Ishikawa (cell line): ENCODE data around the gene ESYT1.

Experiments
- CEBPB ChIP-seq: IDR thresholded peaks from 2 replicates; pipeline ENCODE4 v1.6.1; 2012
- CREB1 ChIP-seq: IDR thresholded peaks from 2 replicates; pipeline ENCODE4 v1.6.1; 2012; ENCODE audit warnings: low read depth
- EGR1 ChIP-seq: IDR thresholded peaks from 2 replicates; pipeline ENCODE4 v1.6.1; 2012
- EP300 ChIP-seq: IDR thresholded peaks from 2 replicates; pipeline ENCODE4 v1.6.1; 2012; ENCODE audit warnings: borderline replicate concordance
- FOXM1 ChIP-seq: IDR thresholded peaks from 2 replicates; pipeline ENCODE4 v1.6.1; 2012; ENCODE audit warnings: low read depth, borderline replicate concordance
- MAX ChIP-seq: IDR thresholded peaks from 2 replicates; pipeline ENCODE4 v1.6.1; 2012
- NFIC ChIP-seq: IDR thresholded peaks from 2 replicates; pipeline ENCODE4 v1.6.1; 2012
- RAD21 ChIP-seq: IDR thresholded peaks from 2 replicates; pipeline ENCODE4 v1.6.1; 2012; ENCODE audit warnings: low read depth
- REST ChIP-seq: IDR thresholded peaks from 2 replicates; pipeline ENCODE4 v1.6.1; 2012; ENCODE audit warnings: low read depth, mild to moderate bottlenecking
- TAF1 ChIP-seq: IDR thresholded peaks from 2 replicates; pipeline ENCODE4 v1.6.1; 2012; ENCODE audit warnings: low read depth, mild to moderate bottlenecking
- TCF12 ChIP-seq: IDR thresholded peaks from 2 replicates; pipeline ENCODE4 v1.6.1; 2012; ENCODE audit warnings: low read depth
- TEAD4 ChIP-seq: IDR thresholded peaks from 2 replicates; pipeline ENCODE4 v1.6.1; 2012
- USF1 ChIP-seq: IDR thresholded peaks from 2 replicates; pipeline ENCODE4 v1.6.1; 2012
- YY1 ChIP-seq: IDR thresholded peaks from 2 replicates; pipeline ENCODE4 v1.6.1; 2012; ENCODE audit warnings: low read depth
- ZBTB7A ChIP-seq: IDR thresholded peaks from 2 replicates; pipeline ENCODE4 v1.6.1; 2012; ENCODE audit warnings: low read depth

ESYT1 gene

GRCh38 chr12:56101045-56101444 is 27.0 kb upstream of the ESYT1 start:
- TF ChIP-seq MAX (no peak), USF1 (no peak), FOXM1 (no peak), EP300 (no peak), TEAD4 (no peak), NFIC (no peak), CREB1 (no peak), ZBTB7A (no peak), RAD21 (no peak), REST (no peak)

GRCh38 chr12:56102683-56103065 is 25.4 kb upstream of the ESYT1 start:
- TF ChIP-seq CEBPB (no peak), REST (no peak), TCF12 (no peak), ZBTB7A (no peak), YY1 (no peak), CREB1 (no peak), EGR1 (no peak), EP300 (no peak), USF1 (no peak), MAX (no peak), TAF1 (no peak), RAD21 (no peak), NFIC (no peak), TEAD4 (no peak), FOXM1 (no peak)

GRCh38 chr12:56103066-56103711 is 24.9 kb upstream of the ESYT1 start:
- TF ChIP-seq EP300 (no peak), ZBTB7A (no peak), TAF1 (no peak), TCF12 (no peak), NFIC (no peak), YY1 (no peak), MAX (no peak), RAD21 (no peak), USF1 (no peak), EGR1 (no peak), CREB1 (no peak), REST (no peak), CEBPB (no peak), FOXM1 (no peak), TEAD4 (no peak)

GRCh38 chr12:56103823-56104108 is 24.3 kb upstream of the ESYT1 start:
- TF ChIP-seq TAF1 (no peak), RAD21 (0 out of 2 replicates have a peak, but pooled peaks have one; percentile 2), YY1 (peak; percentile 40; the same call in 1 of the 2 replicates), EP300 (peak; percentile 60; the same call in 1 of the 2 replicates)
